MCF 10A (cell line): ENCODE results near the gene BPIFB2. TPM values are rescaled to one million over a fixed set of nuclear protein-coding genes. Genes with fewer than 3 reads are reported as not detected.
"Not testable (repeated sequence)": the region's sequence is repeated elsewhere in the genome, so short reads cannot be mapped to it uniquely, and the experiment has no call there.

Source experiments
- BruUV-seq: library from RNA; stranded (reverse); fragments of 400-500 nt; replicated peaks from 2 replicates; lab custom pipeline; 2021; lab: Mats Ljungman, UMichigan
- CTCF ChIA-PET: fragments of 300-600 bp; sonication (Branson Sonifier 250); formaldehyde crosslinking; extraction: SDS; loops from one replicate; lab custom pipeline; 2021; ENCODE audit warnings: antibody characterized with exemption, inconsistent platforms; lab: Yijun Ruan, JAX
- POLR2A ChIA-PET: fragments of 300-600, 350-650 bp; sonication (Branson Sonifier 250); formaldehyde crosslinking; extraction: SDS; loops from one replicate; lab custom pipeline; 2020; ENCODE audit warnings: antibody characterized with exemption, inconsistent platforms; lab: Yijun Ruan, JAX
- DNase-seq: peaks from one replicate; pipeline ENCODE4 v3.0.0-alpha.2; 2018; ENCODE audit not compliant: unreplicated experiment
- H3K27ac Mint-ChIP-seq: one replicate; pipeline ENCODE4 v1.8.0; 2022; ENCODE audit warnings: mild to moderate bottlenecking, low read depth, mixed read lengths; ENCODE audit not compliant: unreplicated experiment
- H3K27me3 Mint-ChIP-seq: one replicate; pipeline ENCODE4 v1.8.0; 2022; ENCODE audit warnings: mixed read lengths; ENCODE audit not compliant: insufficient read depth, unreplicated experiment
- H3K36me3 Mint-ChIP-seq: one replicate; pipeline ENCODE4 v1.8.0; 2022; ENCODE audit warnings: mild to moderate bottlenecking, moderate library complexity, mixed read lengths; ENCODE audit not compliant: insufficient read depth, unreplicated experiment
- H3K4me1 Mint-ChIP-seq: one replicate; pipeline ENCODE4 v1.8.0; 2022; ENCODE audit warnings: mixed read lengths; ENCODE audit not compliant: insufficient read depth, unreplicated experiment
- H3K4me3 Mint-ChIP-seq: one replicate; pipeline ENCODE4 v1.8.0; 2022; ENCODE audit warnings: mild to moderate bottlenecking, moderate library complexity, mixed read lengths; ENCODE audit not compliant: unreplicated experiment
- H3K9me3 Mint-ChIP-seq: one replicate; pipeline ENCODE4 v1.8.0; 2022; ENCODE audit warnings: mixed read lengths; ENCODE audit not compliant: unreplicated experiment
- intact Hi-C: fragments of 100-400 bp; cut with micrococcal nuclease; formaldehyde crosslinking; loops from 2 replicates; pipeline ENCODE4 v1.14.1; 2022
- total RNA-seq: library from RNA; stranded (reverse); gene quantifications from 2 replicates; pipeline ENCODE4 v1.2.3, GENCODE V29; 2022
- TF ChIP-seq, protein P1 (sequence below): fragments of 200-600 bp; IDR thresholded peaks from one replicate; pipeline ENCODE4 v1.8.0; 2022; ENCODE audit warnings: antibody characterized with exemption, mild to moderate bottlenecking; ENCODE audit not compliant: unreplicated experiment

The BPIFB2 gene
- total RNA-seq, 1 experiment from 2014 or later = not detected

- BruUV-seq = no TSS peak
- ChIA-PET CTCF (no interaction called here), POLR2A (no interaction called here)
- Mint-ChIP-seq H3K36me3 (no peaks in the 10 kb centered on the region), H3K4me1 (no peaks in the 10 kb centered on the region), H3K27ac (no peak overlapping the region), H3K9me3 (no peaks in the 10 kb centered on the region), H3K4me3 (no peak overlapping the region), H3K27me3 (peaks cover 47% of the 10 kb centered on the region)
- intact Hi-C loops = no loop called here
- TF ChIP-seq, protein P1, sequence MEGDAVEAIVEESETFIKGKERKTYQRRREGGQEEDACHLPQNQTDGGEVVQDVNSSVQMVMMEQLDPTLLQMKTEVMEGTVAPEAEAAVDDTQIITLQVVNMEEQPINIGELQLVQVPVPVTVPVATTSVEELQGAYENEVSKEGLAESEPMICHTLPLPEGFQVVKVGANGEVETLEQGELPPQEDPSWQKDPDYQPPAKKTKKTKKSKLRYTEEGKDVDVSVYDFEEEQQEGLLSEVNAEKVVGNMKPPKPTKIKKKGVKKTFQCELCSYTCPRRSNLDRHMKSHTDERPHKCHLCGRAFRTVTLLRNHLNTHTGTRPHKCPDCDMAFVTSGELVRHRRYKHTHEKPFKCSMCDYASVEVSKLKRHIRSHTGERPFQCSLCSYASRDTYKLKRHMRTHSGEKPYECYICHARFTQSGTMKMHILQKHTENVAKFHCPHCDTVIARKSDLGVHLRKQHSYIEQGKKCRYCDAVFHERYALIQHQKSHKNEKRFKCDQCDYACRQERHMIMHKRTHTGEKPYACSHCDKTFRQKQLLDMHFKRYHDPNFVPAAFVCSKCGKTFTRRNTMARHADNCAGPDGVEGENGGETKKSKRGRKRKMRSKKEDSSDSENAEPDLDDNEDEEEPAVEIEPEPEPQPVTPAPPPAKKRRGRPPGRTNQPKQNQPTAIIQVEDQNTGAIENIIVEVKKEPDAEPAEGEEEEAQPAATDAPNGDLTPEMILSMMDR = no peak
- no peak for DNase-seq
These were observed 30.7 kb downstream of the BPIFB2 start for GRCh38 chr20:33038243-33038642.

DNA sequence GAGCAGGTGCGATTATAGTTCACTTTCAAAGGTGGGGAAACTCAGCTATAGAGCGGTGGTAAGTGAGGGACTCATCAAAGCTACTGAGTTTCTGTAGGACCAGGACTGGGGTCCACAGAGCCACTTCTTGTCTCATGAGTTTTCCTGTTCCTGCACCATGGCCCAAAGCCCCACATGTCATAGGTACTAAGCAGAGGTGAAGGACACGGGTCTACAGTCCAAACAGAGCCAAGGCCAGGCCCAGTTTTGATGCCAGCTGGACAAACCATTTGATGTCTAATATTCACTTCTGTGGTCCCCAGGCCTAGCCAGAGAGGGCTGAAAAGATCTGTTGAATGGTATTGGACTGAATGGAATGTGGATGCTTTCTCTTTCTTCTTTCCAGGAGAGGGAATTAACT is 34.9 kb downstream of the BPIFB2 start:
- Mint-ChIP-seq H3K36me3 (peaks cover 6% of the 10 kb centered on the region), H3K27ac (no peak overlapping the region), H3K27me3 (peaks cover 41% of the 10 kb centered on the region), H3K4me3 (no peak overlapping the region), H3K9me3 (peaks cover 8% of the 10 kb centered on the region), H3K4me1 (no peaks in the 10 kb centered on the region)
- intact Hi-C loops = no loop called here
- ChIA-PET CTCF (no interaction called here), POLR2A (interaction anchor here (1.1 kb wide), 1 partner anchor 32 kb away, joined by 3 read pairs; no protein-coding TSS in a partner anchor)
- no TSS peak for BruUV-seq
- DNase-seq = no peak
- TF ChIP-seq, protein P1 = no peak

DNA sequence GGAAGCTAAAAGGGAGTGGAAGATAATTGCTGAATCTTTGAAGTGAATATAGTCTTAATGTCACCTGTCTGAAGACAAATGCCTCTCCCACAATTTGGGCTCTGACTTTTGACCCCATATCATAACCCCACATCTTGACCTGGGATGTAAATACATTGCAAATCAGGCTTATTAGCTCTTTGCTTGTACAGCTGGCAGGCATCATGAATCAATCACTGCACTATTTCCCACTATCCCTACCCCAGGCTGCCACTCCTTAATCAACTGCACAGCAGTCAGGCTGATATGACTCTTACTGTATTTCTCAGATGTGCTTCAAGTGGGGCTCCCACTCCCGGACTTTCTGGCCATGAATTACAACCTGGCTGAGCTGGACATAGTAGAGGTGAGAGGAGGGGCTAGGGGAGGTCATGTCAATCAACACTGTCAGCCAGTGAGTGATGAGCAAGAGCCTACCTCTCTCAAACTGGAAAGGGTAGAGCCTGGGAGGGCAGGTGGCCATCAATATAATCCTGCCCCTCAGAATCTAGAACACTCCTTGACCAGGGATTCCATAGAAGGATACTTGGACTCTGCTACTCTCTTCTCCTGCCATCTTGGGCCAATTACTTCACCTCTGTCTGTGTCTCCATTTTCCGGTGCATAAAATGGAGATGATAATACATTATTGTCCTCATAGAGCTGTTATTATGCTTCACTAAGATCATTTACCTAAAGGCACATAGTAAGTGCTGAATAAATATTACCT is 35.7 kb downstream of the BPIFB2 start:
- Mint-ChIP-seq H3K4me3 (no peak overlapping the region), H3K4me1 (no peaks in the 10 kb centered on the region), H3K36me3 (peaks cover 6% of the 10 kb centered on the region), H3K9me3 (peaks cover 8% of the 10 kb centered on the region), H3K27ac (no peak overlapping the region), H3K27me3 (peaks cover 34% of the 10 kb centered on the region)
- BruUV-seq = no TSS peak
- ChIA-PET CTCF (interaction anchor here (0.7 kb wide), 1 partner anchor 13 kb away, joined by 3 read pairs; no protein-coding TSS in a partner anchor), POLR2A (interaction anchor here (1.1 kb wide), 1 partner anchor 31 kb away, joined by 3 read pairs; no protein-coding TSS in a partner anchor)
- no peak for DNase-seq
- intact Hi-C loops = no loop called here
- TF ChIP-seq, protein P1 = no peak

DNA sequence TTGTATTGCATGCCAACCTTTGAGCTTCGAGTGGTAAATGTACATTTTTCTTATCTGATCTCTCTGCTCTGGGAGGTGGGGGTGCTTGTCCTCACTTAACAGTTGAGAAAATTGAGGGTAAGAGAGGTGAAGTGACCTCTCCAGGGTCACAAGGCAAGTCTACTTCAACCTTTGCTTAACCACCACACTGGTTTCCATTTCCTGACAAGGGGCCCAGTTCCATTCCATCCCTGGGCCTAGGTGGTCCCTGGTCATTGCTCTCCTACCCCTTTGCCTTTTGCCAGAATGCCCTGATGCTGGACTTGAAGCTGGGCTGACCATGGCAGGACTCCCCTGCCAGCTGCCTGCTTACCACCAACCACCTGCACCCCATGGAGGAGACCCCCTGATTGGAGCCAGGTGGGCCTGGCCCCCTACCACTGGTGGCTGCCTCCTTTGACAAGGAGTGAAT is 36.3 kb downstream of the BPIFB2 start:
- no peak overlapping the region for H3K27ac Mint-ChIP-seq
- no TSS peak for BruUV-seq
- H3K9me3 Mint-ChIP-seq = peaks cover 8% of the 10 kb centered on the region
- H3K36me3 Mint-ChIP-seq = peaks cover 6% of the 10 kb centered on the region
- ChIA-PET POLR2A (no interaction called here), CTCF (interaction anchor here (0.6 to 0.7 kb wide), 2 partner anchors 14 to 391 kb away, joined by 3 read pairs; no protein-coding TSS in a partner anchor)
- intact Hi-C loops = no loop called here
- H3K4me3 Mint-ChIP-seq = no peak overlapping the region
- H3K27me3 Mint-ChIP-seq = peaks cover 28% of the 10 kb centered on the region
- no peaks in the 10 kb centered on the region for H3K4me1 Mint-ChIP-seq
- no peak for DNase-seq
- TF ChIP-seq, protein P1 = no peak

- H3K4me3 Mint-ChIP-seq, H3K36me3 Mint-ChIP-seq, H3K4me1 Mint-ChIP-seq, H3K27ac Mint-ChIP-seq, intact Hi-C loops, DNase-seq, POLR2A ChIA-PET, H3K9me3 Mint-ChIP-seq, BruUV-seq: not testable (repeated sequence)
- peaks cover 16% of the 10 kb centered on the region for H3K27me3 Mint-ChIP-seq
- CTCF ChIA-PET = interaction anchor here (0.6 kb wide), 1 partner anchor 320 kb away, joined by 3 read pairs; no protein-coding TSS in a partner anchor
These were observed 37.7 kb downstream of the BPIFB2 start for GRCh38 chr20:33045129-33045721.
